Measurements from ENCODE around the gene ADAP2.
"Not testable (repeated sequence)": the region's sequence is repeated elsewhere in the genome, so short reads cannot be mapped to it uniquely, and the experiment has no call there.

The ADAP2 gene

GRCh38 chr17:30975042-30975820, 53.5 kb downstream of the ADAP2 start:
- DNase-seq, result no peak

GRCh38 chr17:30979919-30980318, 58.2 kb downstream of the ADAP2 start:
- DNase-seq, result not testable (repeated sequence)

GRCh38 chr17:30981531-30982519, 60.1 kb downstream of the ADAP2 start:
- DNase-seq, result no peak

- DNase-seq, result no peak
These were observed 61.1 kb downstream of the ADAP2 start for GRCh38 chr17:30982855-30983254.

- no peak for DNase-seq
These were observed 68.7 kb downstream of the ADAP2 start for GRCh38 chr17:30990458-30990857.

- DNase-seq, result no peak
These were observed 70.8 kb downstream of the ADAP2 start for GRCh38 chr17:30992551-30992950.

GRCh38 chr17:30995347-30995746, 73.6 kb downstream of the ADAP2 start:
- no peak for DNase-seq

- DNase-seq, result no peak
These were observed 74.7 kb downstream of the ADAP2 start for GRCh38 chr17:30996486-30996885.

- no peak for DNase-seq
These were observed 75.5 kb downstream of the ADAP2 start for GRCh38 chr17:30997270-30997669.

GRCh38 chr17:30997842-30998241, 76.1 kb downstream of the ADAP2 start:
- no peak for DNase-seq

GRCh38 chr17:31002047-31002446, 80.3 kb downstream of the ADAP2 start:
- DNase-seq, result no peak

GRCh38 chr17:31003225-31003866, 81.6 kb downstream of the ADAP2 start:
- DNase-seq, result no peak

- no peak for DNase-seq
These were observed 82.4 kb downstream of the ADAP2 start for GRCh38 chr17:31004160-31004559.

GRCh38 chr17:31007695-31008373, 86.1 kb downstream of the ADAP2 start:
- DNase-seq, result no peak

- peak; percentile 62 for DNase-seq
These were observed 86.8 kb downstream of the ADAP2 start for GRCh38 chr17:31008374-31009041.

All from activated T-cell treated with anti-CD3 and anti-CD28 coated beads, Interleukin-2, amount 50 U/mL, for 1 hour (primary cell).